Measurements from ENCODE around the gene ZBBX.

- TF ChIP-seq POLR2A (IDR thresholded peaks at IDR 0.05), result no peak
- TF ChIP-seq, protein P1, sequence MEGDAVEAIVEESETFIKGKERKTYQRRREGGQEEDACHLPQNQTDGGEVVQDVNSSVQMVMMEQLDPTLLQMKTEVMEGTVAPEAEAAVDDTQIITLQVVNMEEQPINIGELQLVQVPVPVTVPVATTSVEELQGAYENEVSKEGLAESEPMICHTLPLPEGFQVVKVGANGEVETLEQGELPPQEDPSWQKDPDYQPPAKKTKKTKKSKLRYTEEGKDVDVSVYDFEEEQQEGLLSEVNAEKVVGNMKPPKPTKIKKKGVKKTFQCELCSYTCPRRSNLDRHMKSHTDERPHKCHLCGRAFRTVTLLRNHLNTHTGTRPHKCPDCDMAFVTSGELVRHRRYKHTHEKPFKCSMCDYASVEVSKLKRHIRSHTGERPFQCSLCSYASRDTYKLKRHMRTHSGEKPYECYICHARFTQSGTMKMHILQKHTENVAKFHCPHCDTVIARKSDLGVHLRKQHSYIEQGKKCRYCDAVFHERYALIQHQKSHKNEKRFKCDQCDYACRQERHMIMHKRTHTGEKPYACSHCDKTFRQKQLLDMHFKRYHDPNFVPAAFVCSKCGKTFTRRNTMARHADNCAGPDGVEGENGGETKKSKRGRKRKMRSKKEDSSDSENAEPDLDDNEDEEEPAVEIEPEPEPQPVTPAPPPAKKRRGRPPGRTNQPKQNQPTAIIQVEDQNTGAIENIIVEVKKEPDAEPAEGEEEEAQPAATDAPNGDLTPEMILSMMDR (IDR thresholded peaks at IDR 0.05), result no peak
Measured at GRCh38 chr3:167300207-167300606, 79.9 kb downstream of the ZBBX start.
